Right lobe of liver (tissue), 4 donors: ENCODE results near the gene VRK1.

Experiments used
- CTCF ChIP-seq, 4 donors: fragments of 200-600 bp in 3 of 4; fragments of 450-650 bp in 1 of 4; IDR thresholded peaks; one replicate each; pipeline versions ENCODE4 v1.5.1 to v1.8.0; 2016 to 2022; ENCODE audit warnings: antibody characterized with exemption in 4 of 4, mild to moderate bottlenecking in 2 of 4
- POLR2A ChIP-seq: fragments of 450-650 bp; IDR thresholded peaks from one replicate; pipeline ENCODE4 v1.6.1; 2017; ENCODE audit warnings: antibody characterized with exemption, mild to moderate bottlenecking
- donor health status: DM: no; HTN: no; CAD: no.
- donor health status: DM: no; HTN: no; CAD: no.
- donor health status: DM: no; HTN: yes; CAD: no.

GRCh38 chr14:96844857-96845570, 47.8 kb downstream of the VRK1 start:
- TF ChIP-seq CTCF (IDR thresholded peaks at IDR 0.05) (no peak), POLR2A (no peak)
